Spleen (tissue), 7 donors: ENCODE measurements around the gene MELTF.

Source experiments
- CTCF ChIP-seq, 11 experiments: fragments of 200-600 bp in 7 of 11; fragments of 450-650 bp in 4 of 11; sonication (generic) in 4 of 11; IDR thresholded peaks in 8 of 11; conservative IDR thresholded peaks in 3 of 11; 1 replicate in 7 of 11; 2 replicates in 4 of 11; pipeline versions ENCODE4 v1.4.0 to v1.8.0; 2016 to 2021; ENCODE audit warnings: antibody characterized with exemption in 11 of 11, inconsistent platforms in 4 of 11, mild to moderate bottlenecking in 1 of 11
- POLR2AphosphoS5 ChIP-seq, 3 donors: sonication (generic); formaldehyde crosslinking; IDR thresholded peaks; one replicate each; pipeline ENCODE4 v1.5.1; 2017; ENCODE audit warnings: antibody characterized with exemption in 3 of 3
- donor health status: DM: no; HTN: no; CAD: no; lungs with moderate emphysema.
- donor health status: DM: no; HTN: no; CAD: no.
- donor health status: DM: no; HTN: no; CAD: no.

DNA sequence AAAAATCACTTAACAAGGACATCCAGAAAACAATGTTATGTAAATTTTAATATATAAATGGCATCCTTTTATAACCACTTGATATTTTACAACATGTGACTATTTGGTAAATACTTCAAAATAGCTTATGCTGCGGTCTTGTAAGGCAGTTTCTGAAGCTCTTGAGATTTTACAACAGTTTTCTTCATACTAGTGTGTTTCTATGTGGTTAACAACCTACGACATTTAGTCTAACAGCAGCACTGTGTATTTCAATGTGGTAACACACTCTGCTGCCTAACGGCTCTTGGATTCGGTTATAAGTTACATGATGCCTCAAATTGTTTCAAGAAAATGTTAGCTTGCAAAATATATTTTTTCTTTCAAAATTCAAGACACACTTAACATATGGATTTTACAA lies 12.9 kb upstream of the MELTF start:
- TF ChIP-seq CTCF (IDR thresholded peaks at IDR 0.05 in 8 of 11, conservative IDR thresholded peaks at IDR 0.05 in 3 of 11) (no peak), POLR2AphosphoS5 (IDR thresholded peaks at IDR 0.05) (no peak)
